Lower leg skin (tissue), 3 donors: ENCODE measurements around the gene ERICH4.

Experiments
- POLR2A ChIP-seq, 2 donors: fragments of 450-650 bp; IDR thresholded peaks; one replicate each; pipeline ENCODE4 v1.6.1; 2016 to 2017; ENCODE audit warnings: antibody characterized with exemption in 2 of 2, mild to moderate bottlenecking in 1 of 2, moderate library complexity in 1 of 2
- TF ChIP-seq, protein P1 (sequence below), 3 donors: fragments of 450-650 bp; IDR thresholded peaks; one replicate each; pipeline ENCODE4 v1.5.1; 2016; ENCODE audit warnings: antibody characterized with exemption in 3 of 3, mild to moderate bottlenecking in 3 of 3, moderate library complexity in 2 of 3

DNA sequence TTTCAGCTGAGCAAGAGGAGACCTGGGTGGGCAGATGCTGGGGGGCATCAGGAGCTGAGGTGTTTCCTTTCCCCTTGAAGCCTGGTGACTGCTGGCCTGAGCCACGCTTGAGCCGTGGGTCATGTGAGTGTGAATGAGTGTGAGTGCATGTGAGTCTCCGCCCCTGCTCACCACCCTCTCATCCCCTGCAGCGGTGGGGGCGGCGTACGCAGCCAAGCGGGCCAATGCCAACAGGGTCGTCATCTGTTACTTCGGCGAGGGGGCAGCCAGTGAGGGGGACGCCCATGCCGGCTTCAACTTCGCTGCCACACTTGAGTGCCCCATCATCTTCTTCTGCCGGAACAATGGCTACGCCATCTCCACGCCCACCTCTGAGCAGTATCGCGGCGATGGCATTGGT is 21.0 kb upstream of the ERICH4 start:
- TF ChIP-seq, protein P1, sequence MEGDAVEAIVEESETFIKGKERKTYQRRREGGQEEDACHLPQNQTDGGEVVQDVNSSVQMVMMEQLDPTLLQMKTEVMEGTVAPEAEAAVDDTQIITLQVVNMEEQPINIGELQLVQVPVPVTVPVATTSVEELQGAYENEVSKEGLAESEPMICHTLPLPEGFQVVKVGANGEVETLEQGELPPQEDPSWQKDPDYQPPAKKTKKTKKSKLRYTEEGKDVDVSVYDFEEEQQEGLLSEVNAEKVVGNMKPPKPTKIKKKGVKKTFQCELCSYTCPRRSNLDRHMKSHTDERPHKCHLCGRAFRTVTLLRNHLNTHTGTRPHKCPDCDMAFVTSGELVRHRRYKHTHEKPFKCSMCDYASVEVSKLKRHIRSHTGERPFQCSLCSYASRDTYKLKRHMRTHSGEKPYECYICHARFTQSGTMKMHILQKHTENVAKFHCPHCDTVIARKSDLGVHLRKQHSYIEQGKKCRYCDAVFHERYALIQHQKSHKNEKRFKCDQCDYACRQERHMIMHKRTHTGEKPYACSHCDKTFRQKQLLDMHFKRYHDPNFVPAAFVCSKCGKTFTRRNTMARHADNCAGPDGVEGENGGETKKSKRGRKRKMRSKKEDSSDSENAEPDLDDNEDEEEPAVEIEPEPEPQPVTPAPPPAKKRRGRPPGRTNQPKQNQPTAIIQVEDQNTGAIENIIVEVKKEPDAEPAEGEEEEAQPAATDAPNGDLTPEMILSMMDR (IDR thresholded peaks at IDR 0.05), result no peak
- TF ChIP-seq POLR2A (IDR thresholded peaks at IDR 0.05), result no peak
